Common myeloid progenitor, CD34-positive (primary cell): ENCODE data around the gene LAMB2.

ENCODE experiments used
- CTCF ChIA-PET: fragments of 350-600 bp; sonication (Branson Sonifier 250); formaldehyde crosslinking; loops from one replicate; lab custom pipeline; 2021; ENCODE audit warnings: antibody characterized with exemption; lab: Charles Lee
- POLR2A ChIA-PET: fragments of 350-600 bp; sonication (Branson Sonifier 250); formaldehyde crosslinking; loops from one replicate; lab custom pipeline; 2021; ENCODE audit warnings: antibody characterized with exemption; lab: Charles Lee
- DNase-seq, 3 donors: peaks; one replicate each; pipeline versions ENCODE4 v3.0.0 to v3.0.0-alpha.2; 2013
- H3K27ac ChIP-seq, 2 experiments: 1 replicate in 1 of 2; 2 replicates in 1 of 2; pipeline ENCODE4 v1.7.0; 2013; ENCODE audit warnings: inconsistent platforms in 2 of 2, low read length in 2 of 2, mild to moderate bottlenecking in 2 of 2, low read depth in 1 of 2, moderate library complexity in 1 of 2; ENCODE audit not compliant: severe bottlenecking in 2 of 2, insufficient read depth in 1 of 2, poor library complexity in 1 of 2
- H3K27me3 ChIP-seq, 5 experiments: replicated peaks in 2 of 5; 1 replicate in 3 of 5; 2 replicates in 2 of 5; pipeline versions ENCODE4 v1.6.1 to v1.7.0; 2013; ENCODE audit warnings: low read length in 4 of 5, mild to moderate bottlenecking in 2 of 5, moderate library complexity in 2 of 5, inconsistent platforms in 1 of 5; ENCODE audit not compliant: insufficient read depth in 5 of 5, control insufficient read depth in 4 of 5
- H3K36me3 ChIP-seq, 4 experiments: 1 replicate in 2 of 4; 2 replicates in 2 of 4; pipeline versions ENCODE4 v1.6.1 to v1.7.0; 2013; ENCODE audit warnings: low read length in 3 of 4, control low read depth in 1 of 4, mild to moderate bottlenecking in 1 of 4; ENCODE audit not compliant: control insufficient read depth in 4 of 4, insufficient read depth in 4 of 4
- H3K4me1 ChIP-seq, 4 experiments: 1 replicate in 3 of 4; 2 replicates in 1 of 4; pipeline versions ENCODE4 v1.6.1 to v1.7.1; 2013; ENCODE audit warnings: low read length in 3 of 4, mild to moderate bottlenecking in 3 of 4, control low read depth in 1 of 4, inconsistent platforms in 1 of 4, moderate library complexity in 1 of 4; ENCODE audit not compliant: control insufficient read depth in 4 of 4, insufficient read depth in 4 of 4; ENCODE audit errors: control extremely low read depth in 1 of 4
- H3K4me3 ChIP-seq, 7 experiments: 1 replicate in 4 of 7; 2 replicates in 3 of 7; pipeline versions ENCODE4 v1.5.1 to v1.7.0; 2013; ENCODE audit warnings: mild to moderate bottlenecking in 7 of 7, low read length in 6 of 7, moderate library complexity in 6 of 7, inconsistent platforms in 2 of 7, low read depth in 2 of 7, control low read depth in 1 of 7; ENCODE audit not compliant: insufficient read depth in 4 of 7, control insufficient read depth in 1 of 7; ENCODE audit errors: extremely low read depth in 1 of 7
- H3K9me3 ChIP-seq, 5 experiments: 1 replicate in 4 of 5; 2 replicates in 1 of 5; pipeline versions ENCODE4 v1.6.1 to v1.7.1; 2013; ENCODE audit warnings: low read length in 4 of 5, mild to moderate bottlenecking in 2 of 5, inconsistent platforms in 1 of 5, low read depth in 1 of 5, moderate library complexity in 1 of 5; ENCODE audit not compliant: control insufficient read depth in 4 of 5, insufficient read depth in 2 of 5; ENCODE audit errors: control extremely low read depth in 1 of 5
- WGBS: methylation state at CpG from one replicate; pipeline ENCODE4 v1.1.5; 2013; ENCODE audit not compliant: insufficient coverage; 5-methylcytosine and 5-hydroxymethylcytosine counted together

The LAMB2 gene

DNA sequence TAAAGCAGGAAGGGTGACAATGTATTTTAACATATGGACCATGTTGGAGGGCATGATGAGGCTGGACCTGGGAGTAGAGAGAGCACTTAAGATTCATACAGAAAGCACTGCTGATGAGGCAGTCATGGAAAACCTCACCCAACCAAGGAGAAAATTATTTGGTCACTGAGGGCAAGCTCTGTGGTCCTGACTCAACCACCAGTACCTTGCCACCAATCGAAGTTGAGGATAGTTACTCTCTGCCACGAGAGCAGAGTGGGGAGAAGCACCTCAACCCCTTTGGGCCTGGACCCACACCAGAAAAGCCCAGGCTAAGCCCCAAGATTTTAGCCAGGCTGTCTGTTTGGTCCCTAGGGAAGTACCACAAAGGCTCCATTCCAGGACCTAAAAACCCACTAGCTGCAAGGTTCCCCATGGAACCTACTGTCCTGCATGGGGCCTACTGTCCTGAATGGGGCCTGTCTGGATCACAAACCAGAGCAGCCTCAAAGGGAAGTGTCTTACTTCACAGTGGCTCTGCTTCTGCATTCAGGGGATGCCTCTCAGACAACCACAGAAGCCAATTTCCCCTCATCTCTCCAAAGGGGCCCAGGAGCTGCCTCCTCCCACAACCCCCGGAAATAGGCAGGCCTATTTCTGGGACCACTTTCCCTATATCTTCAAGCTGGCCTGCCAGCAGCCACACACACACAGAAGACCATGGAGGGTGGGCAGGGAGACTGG lies 29.1 kb upstream of the LAMB2 start:
- Histone ChIP-seq H3K27ac (peak overlapping the region in 1 of 2 experiments; percentile 64), H3K27me3 (no peaks in the 10 kb centered on the region), H3K4me3 (no peak overlapping the region), H3K36me3 (peaks cover 3 to 34% (median 20%) of the 10 kb centered on the region in 4 experiments), H3K4me1 (peaks cover 0 to 45% (median 40%) of the 10 kb centered on the region in 4 experiments), H3K9me3 (peaks cover 0 to 3% (median 0%) of the 10 kb centered on the region in 5 experiments)
- DNase-seq, result peak in 2 of 3 donors; percentile 23 to 27
- 89% methylated on average over 2 of the region's 3 CpGs for WGBS
- POLR2A ChIA-PET, result no interaction called here
- CTCF ChIA-PET, result interaction anchor here (0.6 to 1.6 kb wide), 4 partner anchors 8 to 29 kb away, joined by 3 read pairs; partner anchors contain the start of gene LAMB2

DNA sequence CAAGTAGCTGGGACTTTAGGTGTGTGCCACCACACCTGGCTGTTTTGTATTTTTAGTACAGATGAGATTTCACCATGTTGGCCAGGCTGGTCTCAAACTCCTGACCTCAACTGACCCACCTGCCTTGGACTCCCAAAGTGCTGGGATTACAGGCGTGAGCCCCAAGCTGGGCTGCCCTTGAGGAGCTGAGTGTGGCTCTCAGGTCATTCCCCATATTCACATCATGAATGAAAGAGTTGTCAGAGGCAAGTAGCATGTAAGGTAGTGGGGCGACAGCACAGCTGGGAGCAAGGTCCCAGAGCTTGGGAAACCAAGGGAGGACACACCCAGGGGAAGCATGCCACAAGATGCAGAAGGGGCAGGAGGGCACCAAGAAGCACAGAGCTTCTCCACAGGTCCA lies 28.3 kb upstream of the LAMB2 start:
- no peaks in the 10 kb centered on the region for H3K27me3 ChIP-seq
- ChIA-PET POLR2A (no interaction called here), CTCF (interaction anchor here (0.9 to 1.6 kb wide), 3 partner anchors 9 to 28 kb away, joined by 3 read pairs; partner anchors contain the start of gene LAMB2)
- peaks cover 3 to 34% (median 20%) of the 10 kb centered on the region in 4 experiments for H3K36me3 ChIP-seq
- H3K27ac ChIP-seq, result peak overlapping the region in 1 of 2 experiments; percentile 64
- DNase-seq, result no peak
- H3K9me3 ChIP-seq, result no peaks in the 10 kb centered on the region
- H3K4me3 ChIP-seq, result no peak overlapping the region
- H3K4me1 ChIP-seq, result peaks cover 0 to 40% (median 33%) of the 10 kb centered on the region in 4 experiments
- WGBS, result 100% methylated on average over 1 of the region's 2 CpGs

DNA sequence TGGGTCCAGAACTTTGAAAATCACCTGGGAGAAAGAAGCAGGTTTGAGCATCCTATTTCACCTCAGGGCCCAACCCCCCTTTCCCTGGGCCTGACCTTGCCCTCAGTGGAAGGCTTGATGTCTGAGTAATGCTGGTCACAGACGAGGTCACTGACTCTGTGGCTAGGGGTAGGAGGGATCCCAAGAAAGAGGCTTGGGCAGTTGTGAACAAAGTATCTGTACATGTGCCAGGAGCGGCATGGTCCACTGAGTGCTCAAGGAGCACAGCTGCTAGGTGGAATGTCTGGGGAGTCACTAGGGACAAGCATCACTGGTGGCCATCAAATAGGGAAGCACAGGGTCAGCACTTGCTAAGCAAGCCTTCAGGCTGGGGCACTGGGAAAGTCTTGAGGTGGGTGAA lies 25.9 kb upstream of the LAMB2 start:
- Histone ChIP-seq H3K36me3 (peaks cover 3 to 25% (median 14%) of the 10 kb centered on the region in 4 experiments), H3K27me3 (no peaks in the 10 kb centered on the region), H3K27ac (no peak overlapping the region), H3K4me3 (no peak overlapping the region), H3K9me3 (no peaks in the 10 kb centered on the region), H3K4me1 (peaks cover 0 to 27% (median 19%) of the 10 kb centered on the region in 4 experiments)
- POLR2A ChIA-PET, result no interaction called here
- DNase-seq, result no peak
- CTCF ChIA-PET, result interaction anchor here (1.2 to 1.6 kb wide), 3 partner anchors 44 to 171 kb away, joined by 3 to 8 read pairs (median 3); partner anchors contain the start of gene QRICH1
- 100% methylated on average over 1 of the region's 2 CpGs for WGBS

DNA sequence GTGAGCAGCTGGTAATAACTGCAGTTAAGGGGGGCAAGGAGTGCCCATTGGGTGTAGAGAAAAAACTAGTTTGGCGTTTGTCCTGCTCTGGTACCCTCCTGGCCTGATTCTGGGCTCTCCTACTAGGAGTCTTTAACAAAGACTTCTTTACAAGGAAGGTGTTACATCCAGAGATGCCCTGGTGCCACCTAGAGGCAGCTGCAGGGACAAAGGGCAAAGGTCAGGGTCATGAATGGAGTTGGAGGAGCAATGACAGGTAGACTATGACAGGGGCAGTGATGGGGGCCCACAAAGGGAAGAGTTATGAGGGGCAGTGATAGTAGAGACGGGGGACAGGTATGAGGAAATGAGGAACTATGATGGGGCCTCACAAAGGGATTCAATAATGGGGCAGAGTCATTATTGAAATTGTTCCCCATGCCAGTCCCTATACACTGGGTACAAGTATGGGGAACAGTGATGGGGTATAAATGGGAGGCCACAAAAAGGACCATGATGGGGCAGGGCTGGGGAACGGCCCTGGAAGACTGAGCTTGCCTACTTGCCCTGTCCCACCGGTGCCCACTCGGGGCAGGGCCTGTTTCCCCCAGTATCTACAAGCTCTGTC lies 25.4 kb upstream of the LAMB2 start:
- CTCF ChIA-PET, result interaction anchor here (0.7 to 1.6 kb wide), 5 partner anchors 44 to 170 kb away, joined by 3 to 8 read pairs (median 3); partner anchors contain the start of gene QRICH1
- peak; percentile 43 to 61 (median 59) for DNase-seq
- H3K36me3 ChIP-seq, result peaks cover 0 to 19% (median 11%) of the 10 kb centered on the region in 4 experiments
- POLR2A ChIA-PET, result interaction anchor here (1.2 kb wide), 1 partner anchor 25 kb away, joined by 3 read pairs; no protein-coding TSS in a partner anchor
- no peaks in the 10 kb centered on the region for H3K9me3 ChIP-seq
- no peak overlapping the region for H3K4me3 ChIP-seq
- peaks cover 0 to 22% (median 15%) of the 10 kb centered on the region in 4 experiments for H3K4me1 ChIP-seq
- 69% methylated on average over 5 of the region's 5 CpGs for WGBS
- no peak overlapping the region for H3K27ac ChIP-seq
- H3K27me3 ChIP-seq, result no peaks in the 10 kb centered on the region

DNA sequence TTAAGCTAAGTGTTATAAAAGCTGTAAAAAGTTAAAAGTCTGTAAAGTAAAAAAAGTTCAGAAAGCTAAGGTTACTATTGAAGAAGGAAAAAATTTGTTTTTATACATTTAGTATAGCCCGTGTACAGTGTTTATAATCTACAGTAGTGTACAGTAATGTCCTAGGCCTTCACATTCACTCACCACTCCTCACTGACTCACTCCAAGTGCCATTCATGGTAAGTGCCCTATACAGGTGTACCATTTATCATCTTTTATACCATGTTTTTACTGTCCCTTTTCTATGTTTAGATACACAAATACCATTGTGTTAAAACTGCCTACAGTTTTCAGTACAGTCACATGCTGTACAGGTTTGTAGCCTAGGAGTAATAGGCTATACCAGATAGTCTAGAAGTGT lies 24.4 kb upstream of the LAMB2 start:
- Histone ChIP-seq H3K9me3 (no peaks in the 10 kb centered on the region), H3K27ac (no peak overlapping the region), H3K4me3 (no peak overlapping the region), H3K4me1 (peaks cover 0 to 13% (median 10%) of the 10 kb centered on the region in 4 experiments), H3K27me3 (no peaks in the 10 kb centered on the region), H3K36me3 (peaks cover 0 to 12% (median 6%) of the 10 kb centered on the region in 4 experiments)
- 100% methylated on average over 1 of the region's 1 CpG for WGBS
- POLR2A ChIA-PET, result interaction anchor here (1.2 kb wide), 1 partner anchor 24 kb away, joined by 3 read pairs; no protein-coding TSS in a partner anchor
- CTCF ChIA-PET, result interaction anchor here (0.7 to 1.8 kb wide), 10 partner anchors 13 to 169 kb away, joined by 3 to 8 read pairs (median 4); partner anchors contain the start of genes KLHDC8B, QRICH1 and USP19
- no peak for DNase-seq

DNA sequence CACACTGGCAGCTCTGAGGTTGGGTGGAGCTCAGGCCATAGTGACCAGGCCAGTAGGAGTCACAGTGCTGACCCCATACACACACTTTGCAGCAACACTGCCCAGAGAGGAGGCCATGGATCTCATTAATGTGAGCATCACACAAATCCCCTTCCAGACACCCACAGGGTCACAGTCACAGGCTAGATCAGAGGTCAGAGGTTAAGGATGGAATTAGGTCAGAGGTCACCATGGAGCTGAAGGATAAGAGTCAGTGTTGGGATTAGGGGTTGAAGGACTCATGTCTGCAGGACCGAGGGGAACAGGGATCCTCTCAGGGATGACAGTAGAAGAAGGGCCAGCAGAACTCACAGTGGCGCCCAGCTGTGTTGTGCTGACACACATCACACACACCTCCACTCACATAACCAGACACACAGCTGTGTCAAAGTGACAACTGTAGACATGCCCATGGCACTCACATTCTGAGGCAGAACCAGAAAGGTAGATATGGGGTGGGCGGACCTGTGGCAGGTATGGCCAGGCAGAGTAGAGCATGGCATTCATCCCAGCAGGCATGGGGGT lies 20.6 kb upstream of the LAMB2 start:
- Histone ChIP-seq H3K4me1 (no peaks in the 10 kb centered on the region), H3K9me3 (no peaks in the 10 kb centered on the region), H3K27me3 (no peaks in the 10 kb centered on the region), H3K27ac (no peak overlapping the region), H3K4me3 (no peak overlapping the region), H3K36me3 (no peaks in the 10 kb centered on the region)
- CTCF ChIA-PET, result interaction anchor here (0.7 to 1.7 kb wide), 3 partner anchors 16 to 115 kb away, joined by 3 to 6 read pairs (median 3); no protein-coding TSS in a partner anchor
- POLR2A ChIA-PET, result no interaction called here
- no peak for DNase-seq
- WGBS, result 92% methylated on average over 1 of the region's 3 CpGs
